CD4-positive, alpha-beta T cell treated with Interleukin-2 at 100 ng/mL for 4 hours (primary cell): ENCODE data around the gene ERG28.
A peak's percentile ranks its signal among the peaks of the same experiment; 100 is the strongest.

Source experiments
- DNase-seq: peaks from one replicate; pipeline ENCODE4 v3.0.0-alpha.2; 2020; ENCODE audit warnings: low spot score

Gene ERG28

GRCh38 chr14:75658957-75659356 is 1.7 kb downstream of the ERG28 start:
- DNase-seq, result no peak

- DNase-seq, result no peak
Measured at GRCh38 chr14:75657331-75657730, 3.3 kb downstream of the ERG28 start.

GRCh38 chr14:75655235-75655634 is 5.4 kb downstream of the ERG28 start:
- no peak for DNase-seq

- DNase-seq, result peak; percentile 84
Measured at GRCh38 chr14:75654127-75654732, 6.4 kb downstream of the ERG28 start.

GRCh38 chr14:75653563-75653962 is 7.1 kb downstream of the ERG28 start:
- no peak for DNase-seq

GRCh38 chr14:75650253-75651058 is 10.2 kb downstream of the ERG28 start:
- DNase-seq, result no peak

- no peak for DNase-seq
Measured at GRCh38 chr14:75649773-75650172, 10.9 kb downstream of the ERG28 start.

DNA sequence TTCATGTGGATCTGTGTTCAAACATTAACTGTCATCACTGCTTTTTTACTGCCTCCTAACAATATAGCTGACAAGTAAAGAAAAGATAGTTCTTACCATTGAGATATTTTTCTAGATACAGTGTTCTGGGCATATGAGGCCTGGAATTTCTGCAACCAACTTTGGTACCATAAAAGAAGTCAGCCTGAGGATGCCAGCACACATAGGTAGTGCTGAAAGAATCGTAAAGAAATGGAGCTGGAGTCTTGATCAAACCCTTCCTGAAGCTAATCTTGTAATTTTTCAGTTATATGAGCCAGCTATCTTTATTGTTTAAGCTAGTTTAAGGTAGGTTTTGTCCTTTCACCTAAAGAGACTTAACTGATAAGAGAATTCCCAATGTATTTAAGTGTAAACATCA is 11.3 kb downstream of the ERG28 start:
- DNase-seq, result no peak

DNA sequence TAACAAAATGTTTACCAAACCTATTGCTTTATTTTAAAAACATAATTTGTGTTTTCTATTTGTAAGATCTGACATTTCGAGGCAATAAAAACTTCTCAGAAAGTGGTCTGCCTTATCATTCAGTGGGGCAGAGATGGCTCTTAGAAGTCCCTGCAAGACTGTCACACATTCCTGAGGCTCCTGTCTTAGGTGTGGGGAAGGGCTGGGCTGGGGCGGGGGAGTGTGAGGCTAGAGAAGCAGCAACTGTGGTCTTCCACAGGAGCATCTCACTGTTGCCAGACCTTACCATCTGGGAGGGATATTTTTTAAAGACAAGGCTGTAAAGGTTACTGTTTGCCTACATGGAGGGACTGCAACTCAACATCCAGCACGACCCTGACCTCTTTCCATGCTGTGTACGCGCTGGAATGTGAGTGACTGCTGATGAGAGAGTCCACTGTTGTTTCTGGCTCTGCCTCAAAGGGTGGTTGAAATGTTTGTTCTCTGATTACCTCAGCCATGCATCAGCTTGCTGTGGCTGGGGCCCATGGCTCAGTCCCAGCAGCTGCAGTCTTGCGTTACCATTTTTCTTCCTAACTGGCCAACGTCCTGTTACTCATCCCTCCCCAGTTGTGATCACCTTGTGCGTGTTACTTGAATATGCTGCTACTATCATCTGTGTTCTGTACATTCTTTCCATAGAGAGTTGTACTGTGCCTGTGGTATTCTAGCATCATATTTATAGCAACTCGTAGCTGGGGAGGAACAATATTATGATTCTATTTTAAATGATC is 12.4 kb downstream of the ERG28 start:
- no peak for DNase-seq

GRCh38 chr14:75647640-75648039 is 13.0 kb downstream of the ERG28 start:
- no peak for DNase-seq

DNA sequence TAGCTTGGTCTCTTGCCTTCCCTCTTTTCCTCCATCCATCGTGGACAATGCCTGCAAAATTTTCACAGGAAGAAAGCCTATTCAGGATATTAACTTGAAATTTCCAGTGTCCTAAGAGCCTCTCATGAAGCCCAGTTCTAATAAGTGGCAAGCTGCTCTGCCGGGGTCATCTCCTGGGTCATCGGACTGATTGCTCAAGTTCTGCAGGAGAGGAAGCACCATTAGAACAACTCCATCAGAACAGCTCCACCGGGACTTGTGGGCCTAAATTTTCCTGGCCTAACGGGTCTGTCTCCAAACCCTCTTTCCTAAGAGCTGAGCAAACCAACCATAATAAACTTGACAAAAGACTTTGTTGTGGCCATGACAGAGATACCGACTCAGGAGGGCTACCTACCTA is 13.9 kb downstream of the ERG28 start:
- no peak for DNase-seq

- no peak for DNase-seq
Measured at GRCh38 chr14:75645056-75645455, 15.6 kb downstream of the ERG28 start.

GRCh38 chr14:75643985-75644384 is 16.7 kb downstream of the ERG28 start:
- DNase-seq, result no peak

DNA sequence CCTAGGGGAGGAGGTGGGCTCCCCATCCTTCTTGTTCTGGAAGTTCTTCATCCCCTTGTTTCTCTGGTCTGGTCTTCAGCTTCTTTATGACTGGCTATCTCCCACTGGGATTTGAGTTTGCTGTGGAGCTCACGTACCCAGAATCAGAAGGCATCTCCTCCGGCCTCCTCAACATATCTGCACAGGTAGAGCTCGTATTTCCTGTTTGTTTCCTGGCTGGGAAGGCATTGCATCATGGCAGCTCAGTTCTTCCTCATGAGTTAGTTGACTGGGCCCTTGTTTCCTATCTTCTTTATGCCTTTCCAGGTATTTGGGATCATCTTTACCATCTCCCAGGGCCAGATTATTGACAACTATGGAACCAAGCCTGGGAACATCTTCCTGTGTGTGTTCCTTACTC is 19.8 kb downstream of the ERG28 start:
- no peak for DNase-seq

GRCh38 chr14:75636100-75636692 is 24.5 kb downstream of the ERG28 start:
- DNase-seq, result no peak

GRCh38 chr14:75634848-75635247 is 25.8 kb downstream of the ERG28 start:
- DNase-seq, result no peak

GRCh38 chr14:75631453-75631831 is 29.2 kb downstream of the ERG28 start:
- DNase-seq, result no peak

DNA sequence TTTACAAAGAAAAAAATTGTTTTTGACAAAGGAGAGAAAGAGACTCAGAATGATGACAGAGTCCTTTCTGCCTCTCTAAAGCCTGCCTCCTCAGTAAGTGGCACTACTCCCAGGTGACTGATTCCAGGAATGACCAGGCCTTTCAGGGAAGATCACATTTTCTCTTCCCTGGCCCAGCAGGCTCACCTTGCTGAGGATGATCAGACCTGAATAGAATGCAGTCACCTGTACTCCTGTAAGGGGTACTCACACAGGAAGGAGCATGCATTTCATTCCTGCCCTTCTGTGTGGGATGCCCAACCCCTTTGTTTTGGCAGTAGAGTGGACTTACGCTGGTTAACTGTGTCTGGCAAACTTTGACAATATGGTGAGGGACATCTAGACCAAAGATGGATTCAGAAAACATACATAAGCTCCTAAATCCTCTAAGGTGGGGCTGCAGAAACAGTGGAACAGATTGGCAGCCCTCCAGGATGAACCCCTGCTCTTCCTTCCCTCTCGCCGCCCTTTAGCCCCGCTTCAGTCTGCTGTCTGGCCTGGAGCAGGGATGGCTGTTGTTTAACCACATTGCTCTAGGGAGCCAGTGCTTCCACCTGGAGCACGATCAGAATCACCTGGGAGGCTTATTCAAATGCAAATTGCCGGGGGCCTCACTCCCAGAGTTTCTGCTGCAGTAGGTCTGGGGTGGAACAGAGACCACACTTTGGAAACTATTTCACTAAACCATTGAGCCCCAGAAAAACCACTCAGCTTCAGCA is 29.8 kb downstream of the ERG28 start:
- DNase-seq, result no peak

- no peak for DNase-seq
Measured at GRCh38 chr14:75628816-75629215, 31.9 kb downstream of the ERG28 start.

DNA sequence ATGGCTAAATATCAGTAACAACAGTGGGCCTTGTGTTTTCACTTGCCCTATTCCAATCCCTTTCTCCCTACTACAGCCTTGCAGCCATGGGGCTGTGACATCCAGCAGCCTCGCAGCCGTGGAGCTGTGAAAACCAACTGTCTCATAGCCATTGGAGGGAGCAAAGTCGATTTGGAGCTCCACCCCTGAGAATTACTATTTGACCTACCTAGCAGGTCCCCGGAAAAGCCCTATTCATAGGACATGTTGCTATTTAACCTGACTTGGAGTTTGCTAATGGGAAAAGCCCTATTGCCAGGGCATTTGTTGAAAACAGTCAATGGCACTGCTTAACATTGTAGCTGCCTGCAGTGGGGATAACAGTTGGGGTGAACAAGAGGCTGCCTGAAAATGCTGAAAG is 33.3 kb downstream of the ERG28 start:
- no peak for DNase-seq

- no peak for DNase-seq
Measured at GRCh38 chr14:75626863-75627262, 33.8 kb downstream of the ERG28 start.

- no peak for DNase-seq
Measured at GRCh38 chr14:75626396-75626795, 34.3 kb downstream of the ERG28 start.
